PFSK-1 (cell line): ENCODE results near the gene HOXB9.

Source experiments
- FOXP2 ChIP-seq: optimal IDR thresholded peaks from 2 replicates; pipeline ENCODE3; 2011; ENCODE audit warnings: borderline replicate concordance, control low read depth, inconsistent platforms; ENCODE audit not compliant: insufficient read depth; ENCODE audit errors: extremely low read length, extremely low read depth
- POLR2AphosphoS5 ChIP-seq: IDR thresholded peaks from 2 replicates; pipeline ENCODE4 v1.6.1; 2012; ENCODE audit warnings: low read depth, mild to moderate bottlenecking, control low read depth, low read length, moderate library complexity
- SIN3A ChIP-seq: IDR thresholded peaks from 2 replicates; pipeline ENCODE4 v1.6.1; 2012; ENCODE audit warnings: mild to moderate bottlenecking, low read length, moderate library complexity, borderline replicate concordance; ENCODE audit not compliant: insufficient read depth
- TAF1 ChIP-seq: IDR thresholded peaks from 2 replicates; pipeline ENCODE4 v1.6.1; 2012; ENCODE audit warnings: low read length, control low read depth, borderline replicate concordance; ENCODE audit not compliant: insufficient read depth

DNA sequence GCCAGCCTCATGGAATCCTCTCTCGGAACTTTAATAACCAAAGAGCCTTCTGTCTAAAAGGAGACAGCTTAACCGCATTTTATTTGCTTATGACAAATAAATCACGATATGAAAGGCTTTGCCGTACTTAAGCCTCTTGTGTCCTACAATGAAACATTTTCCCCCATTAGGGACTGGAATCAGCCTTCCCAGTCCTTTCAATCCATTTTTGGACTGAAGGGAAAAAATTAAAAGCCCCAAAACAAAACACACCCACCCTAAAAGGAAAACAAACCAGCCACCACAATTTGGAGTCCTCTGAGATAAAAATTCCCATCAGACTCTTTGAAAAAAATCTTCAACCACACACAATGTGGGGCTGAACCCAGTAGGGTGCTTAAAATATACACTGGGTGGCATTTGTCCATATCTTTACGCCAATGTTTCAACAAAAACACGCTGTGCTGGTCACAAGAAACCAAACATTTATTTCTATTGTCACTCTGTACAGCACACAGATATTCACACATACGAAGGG, 51.0 kb downstream of the HOXB9 start:
- TF ChIP-seq POLR2AphosphoS5 (no peak), FOXP2 (no peak), TAF1 (no peak), SIN3A (no peak)
